ENCODE data around the gene RAB23. TPM values are rescaled to one million over a fixed set of nuclear protein-coding genes. Genes with fewer than 3 reads are reported as not detected.

RAB23 gene
- total RNA-seq, 2 donors from 2014 or later, result 6.3 to 21.1 TPM

DNA sequence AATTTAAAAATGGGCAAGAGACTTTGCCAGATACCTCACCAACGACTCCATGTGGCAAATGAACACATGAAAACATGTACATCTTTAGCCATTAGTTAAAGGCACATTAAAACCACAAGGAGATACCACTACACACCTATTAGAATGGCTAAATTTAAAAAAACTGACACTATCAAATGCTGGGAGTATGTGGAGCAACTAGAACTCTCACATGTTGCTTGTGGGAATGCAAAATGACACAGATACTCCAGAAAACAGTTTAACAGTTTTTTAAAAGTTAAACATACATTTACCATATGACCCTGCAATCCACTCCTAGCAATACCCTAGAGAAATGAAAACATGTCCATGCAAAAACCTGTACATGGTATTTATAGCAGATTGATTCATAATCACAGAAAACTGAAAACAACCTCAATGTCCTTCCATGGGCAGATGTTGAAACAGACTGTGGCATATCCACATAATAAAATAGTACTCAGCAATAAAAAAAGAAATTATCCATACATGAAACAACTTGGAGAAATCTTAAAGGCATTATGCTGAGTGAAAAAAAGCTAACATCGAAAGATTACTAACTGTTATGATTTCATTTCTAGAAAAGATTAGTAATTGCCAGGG is 1.9 kb downstream of the RAB23 start:
- Histone ChIP-seq H3K4me3 (no peak overlapping the region), H3K27me3 (no peaks in the 10 kb centered on the region), H3K9me3 (no peaks in the 10 kb centered on the region), H3K27ac (no peak overlapping the region), H3K4me1 (peaks cover 5% of the 10 kb centered on the region), H3K36me3 (no peaks in the 10 kb centered on the region), H3K9ac (ENCODE audit: low read depth in 2 of 2, low read length in 2 of 2) (no peak overlapping the region)
- intact Hi-C loops (cut with DNase I), result loop anchor here (5.0 kb wide), 1 partner anchor 568 kb away; no protein-coding TSS in a partner anchor
- TF ChIP-seq, protein P1, sequence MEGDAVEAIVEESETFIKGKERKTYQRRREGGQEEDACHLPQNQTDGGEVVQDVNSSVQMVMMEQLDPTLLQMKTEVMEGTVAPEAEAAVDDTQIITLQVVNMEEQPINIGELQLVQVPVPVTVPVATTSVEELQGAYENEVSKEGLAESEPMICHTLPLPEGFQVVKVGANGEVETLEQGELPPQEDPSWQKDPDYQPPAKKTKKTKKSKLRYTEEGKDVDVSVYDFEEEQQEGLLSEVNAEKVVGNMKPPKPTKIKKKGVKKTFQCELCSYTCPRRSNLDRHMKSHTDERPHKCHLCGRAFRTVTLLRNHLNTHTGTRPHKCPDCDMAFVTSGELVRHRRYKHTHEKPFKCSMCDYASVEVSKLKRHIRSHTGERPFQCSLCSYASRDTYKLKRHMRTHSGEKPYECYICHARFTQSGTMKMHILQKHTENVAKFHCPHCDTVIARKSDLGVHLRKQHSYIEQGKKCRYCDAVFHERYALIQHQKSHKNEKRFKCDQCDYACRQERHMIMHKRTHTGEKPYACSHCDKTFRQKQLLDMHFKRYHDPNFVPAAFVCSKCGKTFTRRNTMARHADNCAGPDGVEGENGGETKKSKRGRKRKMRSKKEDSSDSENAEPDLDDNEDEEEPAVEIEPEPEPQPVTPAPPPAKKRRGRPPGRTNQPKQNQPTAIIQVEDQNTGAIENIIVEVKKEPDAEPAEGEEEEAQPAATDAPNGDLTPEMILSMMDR (IDR thresholded peaks at IDR 0.05), result no peak
- no peak for DNase-seq

DNA sequence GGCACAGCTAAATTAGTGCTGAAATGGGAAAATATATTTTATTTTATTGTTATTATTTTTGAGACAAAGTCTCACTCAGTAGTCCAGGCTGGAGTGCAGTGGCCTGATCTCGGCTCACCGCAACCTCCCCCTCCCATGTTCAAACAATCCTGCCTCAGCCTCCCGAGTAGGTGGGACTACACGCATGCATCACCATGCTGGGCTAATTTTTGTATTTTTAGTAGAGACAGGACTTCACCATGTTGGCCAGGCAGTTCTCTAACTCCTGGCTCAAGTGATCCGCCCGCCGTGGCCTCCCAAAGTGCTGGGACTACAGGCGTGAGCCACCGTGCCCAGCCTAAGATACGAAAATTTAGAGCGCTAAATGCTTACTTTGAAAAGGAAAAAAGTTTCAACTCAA is 4.8 kb downstream of the RAB23 start:
- intact Hi-C loops (cut with DNase I), result no loop called here
- H3K36me3 ChIP-seq, result no peaks in the 10 kb centered on the region
- DNase-seq, result no peak
- no peaks in the 10 kb centered on the region for H3K27me3 ChIP-seq
- TF ChIP-seq, protein P1 (IDR thresholded peaks at IDR 0.05), result no peak
- H3K9me3 ChIP-seq, result no peaks in the 10 kb centered on the region
- H3K9ac ChIP-seq (ENCODE audit: low read depth in 2 of 2, low read length in 2 of 2), result no peak overlapping the region
- H3K4me3 ChIP-seq, result no peak overlapping the region
- H3K27ac ChIP-seq, result peak overlapping the region; percentile 28
- H3K4me1 ChIP-seq, result peaks cover 5% of the 10 kb centered on the region

DNA sequence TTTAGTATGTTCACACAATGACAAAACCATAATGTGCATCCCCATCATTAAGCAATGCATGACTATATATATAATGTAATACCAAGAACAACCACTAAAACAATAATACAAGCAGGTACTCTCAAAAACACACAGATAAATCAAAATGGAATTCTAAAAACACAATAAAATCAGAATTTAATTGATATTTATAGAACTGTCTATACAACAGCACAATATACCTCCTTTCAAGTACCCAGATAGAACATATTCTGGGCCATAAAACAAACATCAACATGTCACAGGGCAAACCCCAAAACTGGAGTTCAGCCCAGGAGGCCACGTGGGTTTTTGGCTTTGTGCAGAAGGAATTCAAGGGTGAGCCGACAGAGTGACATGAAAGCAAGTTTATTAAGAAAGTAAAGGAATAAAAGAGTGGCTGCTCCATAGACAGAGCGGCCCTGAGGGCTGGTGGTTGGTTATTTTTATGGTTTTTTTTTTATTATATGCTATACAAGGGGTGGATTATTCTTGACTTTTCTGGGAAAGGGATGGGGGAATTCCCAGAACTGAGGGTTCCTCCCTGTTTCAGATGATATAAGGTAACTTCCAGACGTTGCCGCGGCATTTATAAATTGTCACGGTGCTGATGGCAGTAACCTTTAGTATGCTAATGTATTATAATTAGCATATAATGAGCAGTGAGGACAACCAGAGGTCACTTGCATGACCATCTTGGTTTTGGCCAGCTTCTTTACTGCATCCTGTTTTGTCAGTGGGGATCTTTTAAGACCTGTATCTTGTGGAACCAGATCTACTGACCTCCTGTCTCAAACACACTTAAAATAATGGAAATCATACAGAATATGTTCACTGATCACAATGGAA is 5.6 kb downstream of the RAB23 start:
- Histone ChIP-seq H3K9me3 (no peaks in the 10 kb centered on the region), H3K36me3 (no peaks in the 10 kb centered on the region), H3K4me1 (peaks cover 5% of the 10 kb centered on the region), H3K4me3 (no peak overlapping the region), H3K9ac (ENCODE audit: low read depth in 2 of 2, low read length in 2 of 2) (no peak overlapping the region), H3K27ac (peak overlapping the region; percentile 28), H3K27me3 (no peaks in the 10 kb centered on the region)
- peak; percentile 36 for DNase-seq
- intact Hi-C loops (cut with DNase I), result no loop called here
- TF ChIP-seq, protein P1 (IDR thresholded peaks at IDR 0.05), result peak; percentile 22

DNA sequence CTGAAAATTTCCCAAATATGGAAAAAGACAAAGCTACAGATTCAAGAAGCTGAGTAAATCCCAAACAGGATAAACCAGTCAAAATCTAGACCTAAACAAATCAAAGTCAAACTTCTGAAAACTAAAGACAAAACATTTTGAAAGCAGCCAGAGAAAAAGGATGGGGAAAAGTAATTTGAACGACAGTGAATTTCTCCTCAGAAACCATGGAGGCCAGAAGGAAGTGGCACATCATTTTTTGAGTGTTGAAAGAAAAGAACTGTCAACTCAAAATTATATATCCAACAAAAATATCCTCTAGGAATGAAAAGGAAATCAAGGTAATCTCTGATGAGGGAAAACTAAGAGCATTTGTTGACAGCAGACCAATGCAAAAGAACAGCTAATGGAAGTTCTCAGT is 6.8 kb downstream of the RAB23 start:
- no peak overlapping the region for H3K9ac ChIP-seq (ENCODE audit: low read depth in 2 of 2, low read length in 2 of 2)
- H3K27ac ChIP-seq, result no peak overlapping the region
- no peaks in the 10 kb centered on the region for H3K36me3 ChIP-seq
- H3K4me1 ChIP-seq, result peaks cover 5% of the 10 kb centered on the region
- no peaks in the 10 kb centered on the region for H3K9me3 ChIP-seq
- intact Hi-C loops (cut with DNase I), result no loop called here
- TF ChIP-seq, protein P1 (IDR thresholded peaks at IDR 0.05), result no peak
- no peak overlapping the region for H3K4me3 ChIP-seq
- H3K27me3 ChIP-seq, result no peaks in the 10 kb centered on the region
- no peak for DNase-seq

DNA sequence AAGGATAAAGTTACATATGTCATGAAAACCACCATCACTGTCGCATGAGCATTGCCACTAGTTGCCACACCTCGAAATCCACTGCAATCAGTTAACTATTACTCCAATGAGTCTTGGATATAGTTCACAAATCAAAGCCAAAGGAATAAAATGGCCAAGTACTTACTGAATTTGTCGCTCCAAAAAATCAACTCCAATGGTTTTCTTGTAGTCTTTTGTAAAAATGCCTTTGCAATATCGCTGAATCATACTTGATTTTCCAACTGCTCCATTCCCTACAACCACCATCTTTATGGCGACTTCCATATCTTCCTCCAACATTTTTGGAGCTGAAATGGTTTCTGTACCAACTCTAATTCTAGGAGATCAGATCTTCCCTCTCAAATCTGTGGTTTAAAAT is 12.0 kb downstream of the RAB23 start:
- Histone ChIP-seq H3K27me3 (no peaks in the 10 kb centered on the region), H3K4me1 (no peaks in the 10 kb centered on the region), H3K9ac (ENCODE audit: low read depth in 2 of 2, low read length in 2 of 2) (no peak overlapping the region), H3K27ac (no peak overlapping the region), H3K9me3 (no peaks in the 10 kb centered on the region), H3K4me3 (no peak overlapping the region), H3K36me3 (no peaks in the 10 kb centered on the region)
- no peak for DNase-seq
- intact Hi-C loops (cut with DNase I), result no loop called here
- TF ChIP-seq, protein P1 (IDR thresholded peaks at IDR 0.05), result no peak
